HepG2 (cell line): Measurements from ENCODE around the gene TMEM250. TPM values are rescaled to one million over a fixed set of nuclear protein-coding genes. Genes with fewer than 3 reads are reported as not detected.

Experiments
- ADNP ChIP-seq: sonication (generic); formaldehyde crosslinking; IDR thresholded peaks from 2 replicates; pipeline ENCODE4 v1.4.0; 2020; ENCODE audit warnings: missing genetic modification reagents
- AGO1 ChIP-seq: fragments of 200-400 bp; formaldehyde crosslinking; IDR thresholded peaks from 2 replicates; pipeline ENCODE4 v1.6.1; 2017; ENCODE audit warnings: mild to moderate bottlenecking, low read depth, low read length, moderate library complexity; ENCODE audit not compliant: poor library complexity, severe bottlenecking
- CENPX ChIP-seq: sonication (generic); formaldehyde crosslinking; IDR thresholded peaks from 2 replicates; pipeline ENCODE4 v1.9.0; 2021; ENCODE audit warnings: mild to moderate bottlenecking, missing genetic modification reagents, moderate library complexity
- CREB3 ChIP-seq: sonication (generic); formaldehyde crosslinking; IDR thresholded peaks from 2 replicates; pipeline ENCODE4 v1.5.0; 2020; ENCODE audit warnings: missing genetic modification reagents
- DZIP1 ChIP-seq: sonication (generic); formaldehyde crosslinking; IDR thresholded peaks from 2 replicates; pipeline ENCODE4 v1.5.0; 2020; ENCODE audit warnings: mild to moderate bottlenecking, missing genetic modification reagents
- FOXA3 ChIP-seq: IDR thresholded peaks from 2 replicates; pipeline ENCODE4 v1.6.1; 2016; ENCODE audit warnings: missing genetic modification reagents, missing compliant biosample characterization
- KDM3A ChIP-seq: IDR thresholded peaks from 2 replicates; pipeline ENCODE4 v1.6.1; 2018; ENCODE audit warnings: low read depth, missing compliant biosample characterization
- KDM6A ChIP-seq: IDR thresholded peaks from 2 replicates; pipeline ENCODE4 v1.6.1; 2016; ENCODE audit warnings: low read depth
- NCOA1 ChIP-seq: sonication (generic); formaldehyde crosslinking; IDR thresholded peaks from 2 replicates; pipeline ENCODE4 v1.9.0; 2021; ENCODE audit warnings: missing genetic modification reagents
- SCMH1 ChIP-seq: sonication (generic); formaldehyde crosslinking; IDR thresholded peaks from 2 replicates; pipeline ENCODE4 v1.9.0; 2021; ENCODE audit warnings: missing genetic modification reagents, mild to moderate bottlenecking, borderline replicate concordance
- THYN1 ChIP-seq: sonication (generic); formaldehyde crosslinking; IDR thresholded peaks from 2 replicates; pipeline ENCODE4 v1.8.1; 2023; ENCODE audit warnings: low read depth, mild to moderate bottlenecking, moderate library complexity, missing genetic modification reagents, borderline replicate concordance
- TRAFD1 ChIP-seq: sonication (generic); formaldehyde crosslinking; IDR thresholded peaks from 2 replicates; pipeline ENCODE4 v1.5.1; 2020; ENCODE audit warnings: missing genetic modification reagents, mild to moderate bottlenecking, borderline replicate concordance
- ZBTB7A ChIP-seq: sonication (generic); formaldehyde crosslinking; IDR thresholded peaks from 2 replicates; pipeline ENCODE4 v1.8.0; 2022; ENCODE audit warnings: mild to moderate bottlenecking, missing genetic modification reagents
- ZFP37 ChIP-seq: sonication (generic); formaldehyde crosslinking; IDR thresholded peaks from 2 replicates; pipeline ENCODE4 v1.4.0; 2020; ENCODE audit warnings: missing genetic modification reagents, borderline replicate concordance
- ZNF275 ChIP-seq: sonication (generic); formaldehyde crosslinking; IDR thresholded peaks from 2 replicates; pipeline ENCODE4 v1.8.0; 2022; ENCODE audit warnings: missing genetic modification reagents, mild to moderate bottlenecking, inconsistent platforms, borderline replicate concordance
- ZNF382 ChIP-seq: sonication (generic); formaldehyde crosslinking; IDR thresholded peaks from 2 replicates; pipeline ENCODE4 v1.5.0; 2020; ENCODE audit warnings: missing genetic modification reagents, mild to moderate bottlenecking, borderline replicate concordance
- ZNF430 ChIP-seq: sonication (generic); formaldehyde crosslinking; IDR thresholded peaks from 2 replicates; pipeline ENCODE4 v1.9.0; 2021; ENCODE audit warnings: mild to moderate bottlenecking, missing genetic modification reagents
- ZNF703 ChIP-seq: sonication (generic); formaldehyde crosslinking; IDR thresholded peaks from 2 replicates; pipeline ENCODE4 v1.5.1; 2020; ENCODE audit warnings: missing genetic modification reagents, mild to moderate bottlenecking, moderate library complexity, borderline replicate concordance
- ZNF713 ChIP-seq: sonication (generic); formaldehyde crosslinking; IDR thresholded peaks from 2 replicates; pipeline ENCODE4 v1.4.0; 2020; ENCODE audit warnings: mild to moderate bottlenecking, missing genetic modification reagents
- ZNF777 ChIP-seq: sonication (generic); formaldehyde crosslinking; IDR thresholded peaks from 2 replicates; pipeline ENCODE4 v1.4.0; 2020; ENCODE audit warnings: missing genetic modification reagents
- ZNF850 ChIP-seq: sonication (generic); formaldehyde crosslinking; conservative IDR thresholded peaks from 2 replicates; pipeline ENCODE4 v1.9.0; 2021; ENCODE audit warnings: mild to moderate bottlenecking, missing genetic modification reagents
- polyA plus RNA-seq, 8 experiments: library from polyadenylated mRNA; depleted of rRNA in 3 of 8; stranded (reverse) in 7 of 8; unstranded in 1 of 8; fragments of >200 nt; fragmentation: Illumina TruSeq in 4 of 8; extraction: Trizol in 4 of 8; gene quantifications; 2 replicates each; pipeline versions ENCODE4 v1.2.1 to v1.2.3, GENCODE V29; 2011 to 2016; ENCODE audit warnings: low read depth in 4 of 8, missing spikeins in 1 of 8, mixed read lengths in 1 of 8; ENCODE audit not compliant: insufficient read depth in 1 of 8
- total RNA-seq, 5 experiments: library from RNA; depleted of rRNA; stranded (reverse); fragments of >200 nt; fragmentation: Illumina TruSeq; extraction: Trizol; gene quantifications; 2 replicates each; pipeline ENCODE4 v1.2.3, GENCODE V29; 2016; ENCODE audit warnings: low read depth in 1 of 5
- TF ChIP-seq, protein P1 (sequence below): sonication (generic); formaldehyde crosslinking; IDR thresholded peaks from 2 replicates; pipeline ENCODE4 v1.8.1; 2023; ENCODE audit warnings: mild to moderate bottlenecking, moderate library complexity, missing genetic modification reagents

Gene TMEM250
- total and polyA plus RNA-seq, 2 of the 13 experiments (the other 11 are each of a cell fraction or from before 2014, with no cell fraction given) = 5.5 to 13.9 TPM

DNA sequence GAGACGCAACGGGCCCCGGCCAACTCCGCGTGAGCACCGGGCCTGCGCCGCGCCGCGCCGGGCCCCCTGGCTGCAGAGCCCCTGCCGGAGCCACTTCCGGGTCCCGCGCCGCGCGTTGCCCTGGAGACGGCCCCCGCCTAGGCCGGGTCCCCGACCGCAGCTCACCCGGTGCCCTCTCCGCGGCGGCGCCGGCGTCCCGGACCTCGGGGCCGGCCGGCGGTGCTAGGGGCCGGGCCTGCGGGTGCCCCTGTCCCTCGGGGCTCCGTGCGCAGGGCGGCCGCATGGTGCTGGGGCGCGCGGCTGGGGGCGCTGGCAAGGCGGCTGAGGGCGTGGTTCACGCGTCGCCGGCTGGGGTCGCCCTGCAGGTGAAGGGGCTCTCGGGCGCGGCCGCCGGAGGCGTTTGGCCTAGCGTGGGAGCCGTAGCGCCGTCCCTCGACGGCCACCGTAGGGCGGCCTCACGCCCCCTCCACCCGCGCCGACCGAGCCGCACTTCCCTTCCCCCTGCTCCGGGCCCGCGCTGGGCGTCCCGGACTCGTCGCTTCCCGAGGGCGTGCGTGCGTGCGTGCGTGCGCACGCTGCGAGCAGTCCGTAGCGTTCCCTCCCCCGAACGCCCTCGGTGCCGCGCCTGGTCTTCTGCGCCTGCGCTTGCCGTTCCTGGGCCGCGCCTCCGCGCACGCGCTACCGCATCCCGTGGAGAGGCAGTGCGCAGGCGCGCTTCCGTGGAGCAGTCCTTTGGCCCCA, at the start of gene TMEM250 (continued):
- TF ChIP-seq CENPX (CRISPR knock-in tag) (no peak), ADNP (CRISPR knock-in tag) (no peak), FOXA3 (CRISPR knock-in tag) (no peak), ZNF777 (CRISPR knock-in tag) (peak; percentile 93), CREB3 (peak; percentile 73; the same call in 1 of the 2 replicates), TRAFD1 (CRISPR knock-in tag) (no peak), ZNF713 (CRISPR knock-in tag) (no peak), KDM6A (no peak; the same call in 1 of the 2 replicates), ZNF430 (CRISPR knock-in tag) (no peak; the same call in 1 of the 2 replicates), THYN1 (CRISPR knock-in tag) (no peak), ZNF703 (CRISPR knock-in tag) (no peak), AGO1 (no peak), DZIP1 (no peak), ZNF275 (CRISPR knock-in tag) (peak; percentile 66; the same call in 1 of the 2 replicates), KDM3A (CRISPR knock-in tag) (peak; percentile 57; the same call in 1 of the 2 replicates), SCMH1 (CRISPR knock-in tag) (no peak), ZNF382 (no peak), ZBTB7A (peak; percentile 89; the same call in 1 of the 2 replicates), ZFP37 (CRISPR knock-in tag) (no peak), ZNF850 (CRISPR knock-in tag) (no peak), NCOA1 (CRISPR knock-in tag) (no peak)
- TF ChIP-seq, protein P1, sequence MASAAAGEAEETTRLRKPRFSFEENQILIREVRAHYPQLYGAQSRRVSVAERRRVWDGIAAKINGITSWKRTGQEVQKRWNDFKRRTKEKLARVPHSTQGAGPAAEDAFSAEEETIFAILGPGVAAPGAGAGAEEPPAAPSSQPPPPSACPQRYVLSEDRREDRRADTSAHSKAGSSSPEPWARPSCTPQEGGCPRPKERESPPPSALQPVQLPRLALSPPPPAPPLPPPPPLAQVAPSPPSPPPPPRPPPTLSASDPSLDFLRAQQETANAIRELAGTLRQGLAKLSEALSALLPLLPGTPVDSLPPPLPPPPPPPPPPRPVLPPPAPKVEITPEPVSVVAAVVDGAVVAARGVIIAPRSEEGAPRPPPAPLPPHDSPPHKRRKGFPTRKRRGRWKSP = peak; percentile 79; the same call in 1 of the 2 replicates
